OCI-LY7 (cell line): ENCODE measurements around the gene CARD19. TPM values are rescaled to one million over a fixed set of nuclear protein-coding genes. Genes with fewer than 3 reads are reported as not detected.

Source experiments
- BruUV-seq: library from RNA; stranded (reverse); fragments of 400-500 nt; replicated peaks from 2 replicates; lab custom pipeline; 2021; lab: Mats Ljungman, UMichigan
- CTCF ChIA-PET: fragments of 300-600 bp; sonication (Branson Sonifier 250); formaldehyde crosslinking; loops from one replicate; lab custom pipeline; 2022; ENCODE audit warnings: antibody characterized with exemption; ENCODE audit not compliant: unreplicated experiment; lab: Charles Lee
- POLR2A ChIA-PET: fragments of 300-600 bp; sonication (Branson Sonifier 250); formaldehyde crosslinking; loops from one replicate; lab custom pipeline; 2022; ENCODE audit warnings: antibody characterized with exemption; lab: Charles Lee
- DNase-seq: peaks from one replicate; pipeline ENCODE4 v3.0.0-alpha.2; 2015; ENCODE audit warnings: low spot score
- H2AFZ ChIP-seq: fragments of 200-600 bp; sonication (generic), shearing (Covaris generic); 2 replicates; pipeline ENCODE4 v1.6.1; 2014; ENCODE audit warnings: mild to moderate bottlenecking, antibody characterized with exemption, low read length, moderate library complexity
- H3K27ac ChIP-seq: fragments of 200-600 bp; sonication (generic); 2 replicates; pipeline ENCODE4 v1.5.1; 2014; ENCODE audit warnings: mixed run types, low read depth, mild to moderate bottlenecking, moderate library complexity, low read length, inconsistent platforms; ENCODE audit not compliant: poor library complexity, severe bottlenecking
- H3K36me3 ChIP-seq: fragments of 200-600 bp; sonication (generic); 2 replicates; pipeline ENCODE4 v1.6.1; 2014; ENCODE audit warnings: mild to moderate bottlenecking, antibody characterized with exemption, low read length, moderate library complexity, mixed read lengths; ENCODE audit not compliant: insufficient read depth
- H3K4me1 ChIP-seq: fragments of 200-600 bp; sonication (generic); 2 replicates; pipeline ENCODE4 v1.5.1; 2014; ENCODE audit warnings: mild to moderate bottlenecking, low read length; ENCODE audit not compliant: insufficient read depth, poor library complexity, severe bottlenecking
- H3K4me2 ChIP-seq: fragments of 200-600 bp; sonication (generic); 2 replicates; pipeline ENCODE4 v1.6.1; 2014; ENCODE audit warnings: mild to moderate bottlenecking, low read length
- H3K4me3 ChIP-seq: fragments of 200-600 bp; sonication (generic); 2 replicates; pipeline ENCODE4 v1.5.1; 2014; ENCODE audit warnings: mild to moderate bottlenecking, low read depth, low read length; ENCODE audit not compliant: poor library complexity, severe bottlenecking
- H3K79me2 ChIP-seq: fragments of 200-600 bp; sonication (generic); 2 replicates; pipeline ENCODE4 v1.6.1; 2016; ENCODE audit warnings: low read depth, mild to moderate bottlenecking, low read length, moderate library complexity, mixed read lengths; ENCODE audit not compliant: insufficient read depth
- H3K9me2 ChIP-seq: fragments of 200-600 bp; sonication (generic); 2 replicates; pipeline ENCODE4 v1.6.1; 2016; ENCODE audit warnings: mild to moderate bottlenecking, low read length, mixed read lengths; ENCODE audit not compliant: insufficient read depth
- H3K9me3 ChIP-seq: fragments of 200-600 bp; sonication (generic); 2 replicates; pipeline ENCODE4 v1.6.1; 2014; ENCODE audit warnings: mild to moderate bottlenecking, mixed run types, low read length, mixed read lengths
- H4K20me1 ChIP-seq: fragments of 200-600 bp; sonication (generic); 2 replicates; pipeline ENCODE4 v1.6.1; 2014; ENCODE audit warnings: mild to moderate bottlenecking, antibody characterized with exemption, low read length, moderate library complexity, mixed read lengths; ENCODE audit not compliant: insufficient read depth
- EZH2phosphoT487 ChIP-seq: fragments of 200-600 bp; sonication (generic); IDR thresholded peaks from 2 replicates; pipeline ENCODE4 v1.6.1; 2018; ENCODE audit warnings: low read depth, borderline replicate concordance, mild to moderate bottlenecking, mixed run types, antibody characterized with exemption, low read length, moderate library complexity, mixed read lengths
- intact Hi-C: fragments of 100-400 bp; cut with micrococcal nuclease; formaldehyde crosslinking; loops from one replicate; pipeline ENCODE4 v1.10.0; 2022; ENCODE audit not compliant: unreplicated experiment
- total RNA-seq, 2 experiments: library from RNA; depleted of rRNA in 1 of 2; stranded (reverse); fragments of >200 nt in 1 of 2; shearing (Covaris generic) in 1 of 2; gene quantifications; 2 replicates each; pipeline ENCODE4 v1.2.3, GENCODE V29; 2014 to 2022
- TF ChIP-seq, protein P1 (sequence below): fragments of 200-600 bp; sonication (generic); conservative IDR thresholded peaks from 2 replicates; pipeline ENCODE4 v1.5.1; 2014; ENCODE audit warnings: mild to moderate bottlenecking, antibody characterized with exemption, low read length, moderate library complexity, mixed read lengths

The CARD19 gene
- total RNA-seq, 2 experiments from 2014 or later, result 15.8 to 26.8 TPM

GRCh38 chr9:93089481-93089991 is 6.5 kb upstream of the CARD19 start:
- Histone ChIP-seq H3K4me2 (no peak overlapping the region), H3K4me3 (no peak overlapping the region), H3K9me3 (no peaks in the 10 kb centered on the region), H3K27ac (no peak overlapping the region), H3K79me2 (no peaks in the 10 kb centered on the region), H3K9me2 (no peaks in the 10 kb centered on the region), H3K36me3 (peaks cover 27% of the 10 kb centered on the region), H3K4me1 (peaks cover 44% of the 10 kb centered on the region), H2AFZ (no peak overlapping the region), H4K20me1 (no peaks in the 10 kb centered on the region)
- POLR2A ChIA-PET, result no interaction called here
- CTCF ChIA-PET, result interaction anchor here (0.6 kb wide), 1 partner anchor 84 kb away, joined by 3 read pairs; no protein-coding TSS in a partner anchor
- BruUV-seq, result no TSS peak
- intact Hi-C loops, result no loop called here
- TF ChIP-seq EZH2phosphoT487, result no peak
- no peak for DNase-seq

DNA sequence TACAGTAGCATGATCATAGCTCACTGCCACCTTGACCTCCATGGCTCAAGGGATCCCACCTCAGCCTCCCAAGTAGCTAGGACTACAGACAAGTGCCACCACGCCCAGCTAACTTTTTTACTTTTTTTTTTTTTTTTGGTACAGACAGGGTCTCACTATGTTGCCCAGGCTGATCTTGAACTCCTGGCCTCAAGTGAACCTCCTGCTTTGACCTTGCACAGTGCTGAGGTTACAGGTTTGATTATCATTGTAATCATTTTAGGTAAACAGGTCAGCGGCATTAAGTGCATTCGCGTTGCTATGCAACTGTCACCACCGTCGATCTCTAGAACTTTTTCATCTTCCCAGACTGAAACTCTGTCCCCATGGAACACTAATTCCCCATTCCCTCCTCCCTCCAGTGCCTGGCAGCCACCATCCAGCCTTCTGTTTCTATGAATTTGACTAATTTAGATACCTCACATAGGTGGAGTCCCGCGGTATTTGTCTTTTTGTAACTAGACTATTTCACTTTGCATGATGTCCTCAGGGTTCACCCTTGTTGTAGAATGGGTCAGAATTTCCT is 5.8 kb upstream of the CARD19 start:
- no TSS peak for BruUV-seq
- peaks cover 51% of the 10 kb centered on the region for H3K4me1 ChIP-seq
- no peak for TF ChIP-seq EZH2phosphoT487
- TF ChIP-seq, protein P1, sequence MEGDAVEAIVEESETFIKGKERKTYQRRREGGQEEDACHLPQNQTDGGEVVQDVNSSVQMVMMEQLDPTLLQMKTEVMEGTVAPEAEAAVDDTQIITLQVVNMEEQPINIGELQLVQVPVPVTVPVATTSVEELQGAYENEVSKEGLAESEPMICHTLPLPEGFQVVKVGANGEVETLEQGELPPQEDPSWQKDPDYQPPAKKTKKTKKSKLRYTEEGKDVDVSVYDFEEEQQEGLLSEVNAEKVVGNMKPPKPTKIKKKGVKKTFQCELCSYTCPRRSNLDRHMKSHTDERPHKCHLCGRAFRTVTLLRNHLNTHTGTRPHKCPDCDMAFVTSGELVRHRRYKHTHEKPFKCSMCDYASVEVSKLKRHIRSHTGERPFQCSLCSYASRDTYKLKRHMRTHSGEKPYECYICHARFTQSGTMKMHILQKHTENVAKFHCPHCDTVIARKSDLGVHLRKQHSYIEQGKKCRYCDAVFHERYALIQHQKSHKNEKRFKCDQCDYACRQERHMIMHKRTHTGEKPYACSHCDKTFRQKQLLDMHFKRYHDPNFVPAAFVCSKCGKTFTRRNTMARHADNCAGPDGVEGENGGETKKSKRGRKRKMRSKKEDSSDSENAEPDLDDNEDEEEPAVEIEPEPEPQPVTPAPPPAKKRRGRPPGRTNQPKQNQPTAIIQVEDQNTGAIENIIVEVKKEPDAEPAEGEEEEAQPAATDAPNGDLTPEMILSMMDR, result no peak
- no peaks in the 10 kb centered on the region for H3K9me2 ChIP-seq
- no peak overlapping the region for H3K4me3 ChIP-seq
- DNase-seq, result peak; percentile 25
- intact Hi-C loops, result no loop called here
- POLR2A ChIA-PET, result no interaction called here
- H2AFZ ChIP-seq, result no peak overlapping the region
- no peaks in the 10 kb centered on the region for H3K79me2 ChIP-seq
- CTCF ChIA-PET, result no interaction called here
- no peak overlapping the region for H3K27ac ChIP-seq
- H3K9me3 ChIP-seq, result no peaks in the 10 kb centered on the region
- H3K36me3 ChIP-seq, result peaks cover 20% of the 10 kb centered on the region
- H4K20me1 ChIP-seq, result no peaks in the 10 kb centered on the region
- no peak overlapping the region for H3K4me2 ChIP-seq

GRCh38 chr9:93091056-93091452 is 5.0 kb upstream of the CARD19 start:
- Histone ChIP-seq H3K9me2 (no peaks in the 10 kb centered on the region), H2AFZ (no peak overlapping the region), H3K27ac (no peak overlapping the region), H3K79me2 (no peaks in the 10 kb centered on the region), H3K4me2 (no peak overlapping the region), H3K4me3 (no peak overlapping the region), H3K4me1 (peaks cover 51% of the 10 kb centered on the region), H3K9me3 (no peaks in the 10 kb centered on the region), H4K20me1 (no peaks in the 10 kb centered on the region), H3K36me3 (peaks cover 12% of the 10 kb centered on the region)
- ChIA-PET POLR2A (no interaction called here), CTCF (no interaction called here)
- BruUV-seq, result no TSS peak
- TF ChIP-seq, protein P1, result no peak
- no peak for TF ChIP-seq EZH2phosphoT487
- no peak for DNase-seq
- intact Hi-C loops, result no loop called here
